T-helper 1 cell (primary cell): Measurements from ENCODE around the gene EIF6.
"Not testable (repeated sequence)": the region's sequence is repeated elsewhere in the genome, so short reads cannot be mapped to it uniquely, and the experiment has no call there.

Experiments
- DNase-seq, 5 donors: peaks; one replicate each; pipeline ENCODE4 v3.0.0-alpha.2; 2012 to 2020

Gene EIF6

GRCh38 chr20:35254448-35254999 lies 30.0 kb downstream of the EIF6 start:
- no peak for DNase-seq

GRCh38 chr20:35253010-35253409 lies 31.6 kb downstream of the EIF6 start:
- DNase-seq = no peak

- not testable (repeated sequence) for DNase-seq
Measured at GRCh38 chr20:35252598-35252997, 32.0 kb downstream of the EIF6 start.

- DNase-seq = peak in 1 of 5 donors; percentile 85
Measured at GRCh38 chr20:35252037-35252461, 32.5 kb downstream of the EIF6 start.

GRCh38 chr20:35251613-35251940 lies 33.0 kb downstream of the EIF6 start:
- no peak for DNase-seq

GRCh38 chr20:35248641-35249475 lies 35.7 kb downstream of the EIF6 start:
- DNase-seq = no peak

- DNase-seq = no peak
Measured at GRCh38 chr20:35246723-35247122, 37.8 kb downstream of the EIF6 start.

- DNase-seq = no peak
Measured at GRCh38 chr20:35243986-35244385, 40.6 kb downstream of the EIF6 start.

- no peak for DNase-seq
Measured at GRCh38 chr20:35243317-35243716, 41.3 kb downstream of the EIF6 start.

GRCh38 chr20:35240811-35241293 lies 43.7 kb downstream of the EIF6 start:
- DNase-seq = no peak

GRCh38 chr20:35240083-35240810 lies 44.3 kb downstream of the EIF6 start:
- DNase-seq = no peak

- DNase-seq = no peak
Measured at GRCh38 chr20:35238735-35239134, 45.8 kb downstream of the EIF6 start.

- DNase-seq = no peak
Measured at GRCh38 chr20:35238170-35238569, 46.4 kb downstream of the EIF6 start.

- no peak for DNase-seq
Measured at GRCh38 chr20:35237486-35237885, 47.1 kb downstream of the EIF6 start.

- DNase-seq = no peak
Measured at GRCh38 chr20:35235881-35236280, 48.7 kb downstream of the EIF6 start.

- DNase-seq = no peak
Measured at GRCh38 chr20:35232575-35232974, 52.0 kb downstream of the EIF6 start.
